PC-9 (cell line): ENCODE measurements around the gene CAPZA2.

ENCODE experiments used
- EZH2 ChIP-seq: fragments of 200-600 bp; sonication (generic); IDR thresholded peaks from 2 replicates; pipeline ENCODE4 v1.8.0; 2017; ENCODE audit warnings: antibody characterized with exemption, low read depth
- TF ChIP-seq, protein P1 (sequence below): fragments of 200-600 bp; sonication (generic); conservative IDR thresholded peaks from 2 replicates; pipeline ENCODE4 v1.6.1; 2017; ENCODE audit warnings: mixed run types, antibody characterized with exemption, mild to moderate bottlenecking, moderate library complexity

DNA sequence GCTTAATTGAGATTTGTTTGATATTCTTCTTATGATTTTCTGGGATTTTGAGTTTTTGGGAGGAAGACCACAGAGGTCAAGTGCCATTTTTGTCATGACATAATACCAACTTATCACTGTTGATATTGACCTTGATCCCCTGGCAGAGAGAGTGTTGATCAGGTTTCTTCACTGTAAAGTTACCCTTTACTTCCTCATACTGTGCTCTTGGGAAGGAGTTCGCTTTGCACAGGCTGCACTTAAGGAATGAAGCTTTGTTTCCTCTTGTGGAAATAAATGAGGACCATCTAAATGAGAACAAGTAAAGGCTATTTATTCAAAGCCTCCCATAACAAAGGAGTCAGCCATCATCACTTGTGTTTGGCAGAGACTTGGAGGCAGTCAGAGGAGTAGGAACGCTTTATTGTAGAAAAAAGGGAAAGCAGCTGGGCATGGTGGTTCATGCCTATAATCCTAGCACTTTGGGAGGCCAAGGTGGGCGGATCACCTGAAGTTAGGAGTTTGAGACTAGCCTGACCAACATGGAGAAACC is 107.0 kb downstream of the CAPZA2 start:
- TF ChIP-seq, protein P1, sequence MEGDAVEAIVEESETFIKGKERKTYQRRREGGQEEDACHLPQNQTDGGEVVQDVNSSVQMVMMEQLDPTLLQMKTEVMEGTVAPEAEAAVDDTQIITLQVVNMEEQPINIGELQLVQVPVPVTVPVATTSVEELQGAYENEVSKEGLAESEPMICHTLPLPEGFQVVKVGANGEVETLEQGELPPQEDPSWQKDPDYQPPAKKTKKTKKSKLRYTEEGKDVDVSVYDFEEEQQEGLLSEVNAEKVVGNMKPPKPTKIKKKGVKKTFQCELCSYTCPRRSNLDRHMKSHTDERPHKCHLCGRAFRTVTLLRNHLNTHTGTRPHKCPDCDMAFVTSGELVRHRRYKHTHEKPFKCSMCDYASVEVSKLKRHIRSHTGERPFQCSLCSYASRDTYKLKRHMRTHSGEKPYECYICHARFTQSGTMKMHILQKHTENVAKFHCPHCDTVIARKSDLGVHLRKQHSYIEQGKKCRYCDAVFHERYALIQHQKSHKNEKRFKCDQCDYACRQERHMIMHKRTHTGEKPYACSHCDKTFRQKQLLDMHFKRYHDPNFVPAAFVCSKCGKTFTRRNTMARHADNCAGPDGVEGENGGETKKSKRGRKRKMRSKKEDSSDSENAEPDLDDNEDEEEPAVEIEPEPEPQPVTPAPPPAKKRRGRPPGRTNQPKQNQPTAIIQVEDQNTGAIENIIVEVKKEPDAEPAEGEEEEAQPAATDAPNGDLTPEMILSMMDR = no peak
- TF ChIP-seq EZH2 = no peak
